ENCODE data around the gene FRMD1.

FRMD1 gene

GRCh38 chr6:168040856-168041496 is 38.0 kb downstream of the FRMD1 start:
- TF ChIP-seq CTCF (IDR thresholded peaks at IDR 0.05; ENCODE audit: control insufficient read depth, insufficient read depth, low read depth, low read length, missing control alignments), result no peak
- no peak overlapping the region for H3K4me3 ChIP-seq (ENCODE audit: control insufficient read depth, low read depth, low read length)
- DNase-seq (ENCODE audit: low read depth), result no peak

- TF ChIP-seq CTCF (IDR thresholded peaks at IDR 0.05; ENCODE audit: control insufficient read depth, insufficient read depth, low read depth, low read length, missing control alignments), result no peak
- H3K4me3 ChIP-seq (ENCODE audit: control insufficient read depth, low read depth, low read length), result no peak overlapping the region
- DNase-seq (ENCODE audit: low read depth), result no peak
Measured at GRCh38 chr6:168039849-168040248, 39.2 kb downstream of the FRMD1 start.

- DNase-seq (ENCODE audit: low read depth), result no peak
- H3K4me3 ChIP-seq (ENCODE audit: control insufficient read depth, low read depth, low read length), result no peak overlapping the region
- TF ChIP-seq CTCF (IDR thresholded peaks at IDR 0.05; ENCODE audit: control insufficient read depth, insufficient read depth, low read depth, low read length, missing control alignments), result no peak
Measured at GRCh38 chr6:168039301-168039700, 39.7 kb downstream of the FRMD1 start.

GRCh38 chr6:168038576-168039140 is 40.4 kb downstream of the FRMD1 start:
- H3K4me3 ChIP-seq (ENCODE audit: control insufficient read depth, low read depth, low read length), result no peak overlapping the region
- no peak for TF ChIP-seq CTCF (IDR thresholded peaks at IDR 0.05; ENCODE audit: control insufficient read depth, insufficient read depth, low read depth, low read length, missing control alignments)
- no peak for DNase-seq (ENCODE audit: low read depth)

GRCh38 chr6:168037856-168038255 is 41.2 kb downstream of the FRMD1 start:
- TF ChIP-seq CTCF (IDR thresholded peaks at IDR 0.05; ENCODE audit: control insufficient read depth, insufficient read depth, low read depth, low read length, missing control alignments), result no peak
- no peak overlapping the region for H3K4me3 ChIP-seq (ENCODE audit: control insufficient read depth, low read depth, low read length)
- no peak for DNase-seq (ENCODE audit: low read depth)

- H3K4me3 ChIP-seq (ENCODE audit: control insufficient read depth, low read depth, low read length), result no peak overlapping the region
- no peak for TF ChIP-seq CTCF (IDR thresholded peaks at IDR 0.05; ENCODE audit: control insufficient read depth, insufficient read depth, low read depth, low read length, missing control alignments)
- no peak for DNase-seq (ENCODE audit: low read depth)
Measured at GRCh38 chr6:168037242-168037641, 41.8 kb downstream of the FRMD1 start.
